CD14-positive monocyte (primary cell): ENCODE results near the gene ZCCHC14. TPM values are rescaled to one million over a fixed set of nuclear protein-coding genes. Genes with fewer than 3 reads are reported as not detected.

Source experiments
- DNase-seq, 3 donors: peaks; one replicate each; pipeline ENCODE4 v3.0.0-alpha.2; 2011 to 2022
- H2AFZ ChIP-seq: 2 replicates; pipeline ENCODE4 v1.6.0; 2012; ENCODE audit warnings: mild to moderate bottlenecking, low read depth, low read length, inconsistent platforms; ENCODE audit not compliant: insufficient read depth, poor library complexity, severe bottlenecking
- H3K27ac ChIP-seq, 2 donors: 1 replicate in 1 of 2; 2 replicates in 1 of 2; pipeline ENCODE4 v1.5.1; 2012 to 2013; ENCODE audit warnings: low read length in 2 of 2, control low read depth in 1 of 2, inconsistent platforms in 1 of 2, low read depth in 1 of 2, mild to moderate bottlenecking in 1 of 2
- H3K27me3 ChIP-seq, 2 donors: one replicate each; pipeline versions ENCODE4 v1.6.0 to v1.6.1; 2011 to 2013; ENCODE audit warnings: low read length in 2 of 2; ENCODE audit not compliant: control insufficient read depth in 2 of 2, insufficient read depth in 2 of 2
- H3K36me3 ChIP-seq, 2 donors: replicated peaks in 1 of 2; 1 replicate in 1 of 2; 2 replicates in 1 of 2; pipeline versions ENCODE4 v1.5.1 to v1.6.1; 2012 to 2013; ENCODE audit warnings: low read length in 2 of 2, control low read depth in 1 of 2, inconsistent platforms in 1 of 2, mild to moderate bottlenecking in 1 of 2; ENCODE audit not compliant: insufficient read depth in 2 of 2, control insufficient read depth in 1 of 2
- H3K4me1 ChIP-seq, 2 donors: 1 replicate in 1 of 2; 2 replicates in 1 of 2; pipeline versions ENCODE4 v1.5.1 to v1.6.1; 2012 to 2013; ENCODE audit warnings: low read length in 2 of 2, control low read depth in 1 of 2, inconsistent platforms in 1 of 2, mild to moderate bottlenecking in 1 of 2, moderate library complexity in 1 of 2; ENCODE audit not compliant: insufficient read depth in 2 of 2, control insufficient read depth in 1 of 2
- H3K4me2 ChIP-seq: replicated peaks from 2 replicates; pipeline ENCODE3; 2012; ENCODE audit warnings: low read length, moderate library complexity, mild to moderate bottlenecking; ENCODE audit not compliant: poor library complexity, severe bottlenecking; ENCODE audit errors: extremely low read depth
- H3K4me3 ChIP-seq, 3 experiments: fragments of 200-600 bp in 1 of 3; sonication (generic) in 1 of 3; replicated peaks in 1 of 3; 1 replicate in 2 of 3; 2 replicates in 1 of 3; pipeline ENCODE4 v1.5.1; 2011 to 2013; ENCODE audit warnings: low read length in 3 of 3, mild to moderate bottlenecking in 3 of 3, control low read depth in 2 of 3, low read depth in 2 of 3, inconsistent platforms in 1 of 3, moderate library complexity in 1 of 3
- H3K79me2 ChIP-seq: 2 replicates; pipeline ENCODE4 v1.6.0; 2012; ENCODE audit warnings: mild to moderate bottlenecking, control low read depth, inconsistent platforms, low read length, moderate library complexity; ENCODE audit not compliant: insufficient read depth
- H3K9ac ChIP-seq: 2 replicates; pipeline ENCODE4 v1.6.0; 2017; ENCODE audit warnings: low read length, mild to moderate bottlenecking; ENCODE audit not compliant: insufficient read depth, poor library complexity, severe bottlenecking
- H3K9me3 ChIP-seq, 2 donors: replicated peaks in 1 of 2; 1 replicate in 1 of 2; 2 replicates in 1 of 2; pipeline versions ENCODE4 v1.5.1 to v1.6.1; 2012 to 2013; ENCODE audit warnings: low read length in 2 of 2, control low read depth in 1 of 2; ENCODE audit not compliant: control insufficient read depth in 1 of 2, insufficient read depth in 1 of 2
- H4K20me1 ChIP-seq: 2 replicates; pipeline ENCODE4 v1.6.0; 2012; ENCODE audit warnings: mild to moderate bottlenecking, low read length, control low read depth, moderate library complexity; ENCODE audit not compliant: insufficient read depth
- H3K27ac Mint-ChIP-seq, 7 donors: one replicate each; pipeline ENCODE4 v1.8.0; 2020; ENCODE audit warnings: mild to moderate bottlenecking in 7 of 7, mixed read lengths in 7 of 7, moderate library complexity in 6 of 7, inconsistent platforms in 2 of 7
- H3K27me3 Mint-ChIP-seq, 3 donors: one replicate each; pipeline ENCODE4 v1.8.0; 2021 to 2022; ENCODE audit warnings: low read depth in 3 of 3, mild to moderate bottlenecking in 3 of 3, mixed read lengths in 3 of 3, moderate library complexity in 3 of 3, inconsistent platforms in 1 of 3
- H3K36me3 Mint-ChIP-seq, 2 donors: one replicate each; pipeline ENCODE4 v1.8.0; 2020; ENCODE audit warnings: mixed read lengths in 2 of 2, inconsistent platforms in 1 of 2, mild to moderate bottlenecking in 1 of 2
- H3K4me1 Mint-ChIP-seq: one replicate; pipeline ENCODE4 v1.8.0; 2020; ENCODE audit warnings: mild to moderate bottlenecking, mixed read lengths
- H3K4me3 Mint-ChIP-seq, 2 donors: one replicate each; pipeline ENCODE4 v1.8.0; 2020; ENCODE audit warnings: mild to moderate bottlenecking in 2 of 2, mixed read lengths in 2 of 2, moderate library complexity in 1 of 2
- H3K9me3 Mint-ChIP-seq, 7 donors: one replicate each; pipeline ENCODE4 v1.8.0; 2020 to 2022; ENCODE audit warnings: mixed read lengths in 7 of 7, mild to moderate bottlenecking in 6 of 7, moderate library complexity in 6 of 7, inconsistent platforms in 2 of 7
- WGBS: methylation state at CpG from one replicate; pipeline ENCODE4 v1.1.5; 2013; ENCODE audit warnings: missing lambda C conversion rate; ENCODE audit not compliant: insufficient coverage; 5-methylcytosine and 5-hydroxymethylcytosine counted together
- intact Hi-C, 2 donors: fragments of 100-400 bp; cut with micrococcal nuclease; formaldehyde crosslinking; loops; one replicate each; pipeline versions ENCODE4 v1.15.0 to v1.15.1; 2023
- polyA plus RNA-seq, 3 donors: library from polyadenylated mRNA; depleted of rRNA in 1 of 3; unstranded in 2 of 3; stranded (reverse) in 1 of 3; fragments of 300-500 nt in 2 of 3; fragments of >200 nt in 1 of 3; fragmentation: Illumina TruSeq in 2 of 3; gene quantifications; 1 replicate in 2 of 3; 2 replicates in 1 of 3; pipeline ENCODE4 v1.2.3, GENCODE V29; 2012 to 2021
- TF ChIP-seq, protein P1 (sequence below): fragments of 200-600 bp; IDR thresholded peaks from one replicate; pipeline ENCODE4 v1.8.0; 2022; ENCODE audit warnings: antibody characterized with exemption, mild to moderate bottlenecking

The ZCCHC14 gene
- polyA plus RNA-seq, 3 donors: 0.11 to 4.0 (median 0.22) TPM

GRCh38 chr16:87435372-87436224, 57.2 kb downstream of the ZCCHC14 start:
- no peak for DNase-seq

DNA sequence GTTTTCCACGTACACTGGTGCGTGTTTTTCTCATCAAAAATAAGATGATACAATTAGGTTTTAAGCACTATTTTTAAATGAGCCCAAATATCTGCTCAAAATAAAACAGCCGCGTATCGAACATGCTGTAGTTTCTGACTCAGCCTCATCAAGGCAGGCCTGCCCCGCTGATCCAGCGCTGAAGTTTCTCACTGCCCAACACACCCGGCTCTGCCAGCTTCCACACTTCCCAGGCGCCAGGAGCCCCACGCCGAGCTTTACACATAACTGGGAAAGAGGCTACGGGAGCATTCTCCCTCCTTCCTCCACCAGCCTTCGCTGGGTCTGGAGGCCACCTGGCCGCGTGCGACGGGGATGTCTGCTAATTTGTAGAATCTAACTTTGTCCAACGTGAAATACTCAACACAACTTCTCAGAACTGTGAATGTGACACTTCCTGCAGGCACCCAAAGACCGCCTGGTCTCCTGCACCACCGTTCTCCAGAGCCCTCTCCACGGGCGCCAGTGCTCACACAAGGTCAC, 58.6 kb downstream of the ZCCHC14 start:
- no peaks in the 10 kb centered on the region for H3K4me1 ChIP-seq
- H3K79me2 ChIP-seq: no peaks in the 10 kb centered on the region
- TF ChIP-seq, protein P1, sequence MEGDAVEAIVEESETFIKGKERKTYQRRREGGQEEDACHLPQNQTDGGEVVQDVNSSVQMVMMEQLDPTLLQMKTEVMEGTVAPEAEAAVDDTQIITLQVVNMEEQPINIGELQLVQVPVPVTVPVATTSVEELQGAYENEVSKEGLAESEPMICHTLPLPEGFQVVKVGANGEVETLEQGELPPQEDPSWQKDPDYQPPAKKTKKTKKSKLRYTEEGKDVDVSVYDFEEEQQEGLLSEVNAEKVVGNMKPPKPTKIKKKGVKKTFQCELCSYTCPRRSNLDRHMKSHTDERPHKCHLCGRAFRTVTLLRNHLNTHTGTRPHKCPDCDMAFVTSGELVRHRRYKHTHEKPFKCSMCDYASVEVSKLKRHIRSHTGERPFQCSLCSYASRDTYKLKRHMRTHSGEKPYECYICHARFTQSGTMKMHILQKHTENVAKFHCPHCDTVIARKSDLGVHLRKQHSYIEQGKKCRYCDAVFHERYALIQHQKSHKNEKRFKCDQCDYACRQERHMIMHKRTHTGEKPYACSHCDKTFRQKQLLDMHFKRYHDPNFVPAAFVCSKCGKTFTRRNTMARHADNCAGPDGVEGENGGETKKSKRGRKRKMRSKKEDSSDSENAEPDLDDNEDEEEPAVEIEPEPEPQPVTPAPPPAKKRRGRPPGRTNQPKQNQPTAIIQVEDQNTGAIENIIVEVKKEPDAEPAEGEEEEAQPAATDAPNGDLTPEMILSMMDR: no peak
- H3K4me2 ChIP-seq: no peak overlapping the region
- no peak overlapping the region for H2AFZ ChIP-seq
- Mint-ChIP-seq H3K4me3 (no peak overlapping the region), H3K27me3 (peaks cover 0 to 7% (median 5%) of the 10 kb centered on the region in 3 donors), H3K27ac (no peak overlapping the region), H3K36me3 (peaks cover 21 to 32% of the 10 kb centered on the region in 2 donors), H3K4me1 (peaks cover 10% of the 10 kb centered on the region), H3K9me3 (peaks cover 0 to 2% (median 0%) of the 10 kb centered on the region in 7 donors)
- no peak overlapping the region for H3K27ac ChIP-seq
- peaks cover 0 to 3% of the 10 kb centered on the region in 2 donors for H3K27me3 ChIP-seq
- H3K36me3 ChIP-seq: peaks cover 1 to 5% of the 10 kb centered on the region in 2 donors
- 100% methylated on average over 13 of the region's 22 CpGs for WGBS
- peaks cover 20% of the 10 kb centered on the region for H4K20me1 ChIP-seq
- H3K4me3 ChIP-seq: no peak overlapping the region
- no peak for DNase-seq
- no peaks in the 10 kb centered on the region for H3K9me3 ChIP-seq
- intact Hi-C loops: no loop called here
- H3K9ac ChIP-seq: no peak overlapping the region

More at GRCh38 chr16:87435372-87436224, 57.2 kb downstream of the ZCCHC14 start:
- Histone ChIP-seq H3K4me3 (no peak overlapping the region), H4K20me1 (peaks cover 20% of the 10 kb centered on the region), H3K36me3 (no peaks in the 10 kb centered on the region), H2AFZ (no peak overlapping the region), H3K9ac (no peak overlapping the region), H3K79me2 (no peaks in the 10 kb centered on the region), H3K27me3 (peaks cover 0 to 3% of the 10 kb centered on the region in 2 donors), H3K4me2 (no peak overlapping the region), H3K27ac (no peak overlapping the region), H3K9me3 (no peaks in the 10 kb centered on the region), H3K4me1 (no peaks in the 10 kb centered on the region)
- Mint-ChIP-seq H3K27me3 (peaks cover 0 to 7% (median 5%) of the 10 kb centered on the region in 3 donors), H3K4me1 (peaks cover 10% of the 10 kb centered on the region), H3K36me3 (peaks cover 15 to 24% of the 10 kb centered on the region in 2 donors), H3K9me3 (peaks cover 0 to 2% (median 0%) of the 10 kb centered on the region in 7 donors), H3K27ac (peak overlapping the region in 1 of 7 donors; percentile 70), H3K4me3 (no peak overlapping the region)
- 30% methylated on average over 19 of the region's 23 CpGs for WGBS
- TF ChIP-seq, protein P1: no peak
- intact Hi-C loops: no loop called here
